Liver (tissue), 4 donors: ENCODE measurements around the gene IGFL1. TPM values are rescaled to one million over a fixed set of nuclear protein-coding genes. Genes with fewer than 3 reads are reported as not detected.

ENCODE experiments used
- HNF4G ChIP-seq: IDR thresholded peaks from 2 replicates; pipeline ENCODE4 v1.6.1; 2016; ENCODE audit warnings: antibody characterized with exemption
- NR2F2 ChIP-seq: IDR thresholded peaks from 2 replicates; pipeline ENCODE4 v1.6.1; 2016; ENCODE audit warnings: antibody characterized with exemption
- polyA plus RNA-seq, 2 donors: library from polyadenylated mRNA; stranded (reverse) in 1 of 2; unstranded in 1 of 2; fragments of 200-250 nt in 1 of 2; fragments of >200 nt in 1 of 2; fragmentation: Nextera tagmentation in 1 of 2; extraction: Ambion mirVana in 1 of 2; gene quantifications; one replicate each; pipeline versions ENCODE4 v1.2.1 to v1.2.3, GENCODE V29; 2013 to 2015
- total RNA-seq, 2 donors: library from RNA; depleted of rRNA; stranded (reverse); fragments of >200 nt; gene quantifications; one replicate each; pipeline ENCODE4 v1.2.3, GENCODE V29; 2014
- donor health status: healthy.
- donor health status: healthy.
- donor health status: healthy.

Gene IGFL1
- total and polyA plus RNA-seq, 4 donors: not detected

DNA sequence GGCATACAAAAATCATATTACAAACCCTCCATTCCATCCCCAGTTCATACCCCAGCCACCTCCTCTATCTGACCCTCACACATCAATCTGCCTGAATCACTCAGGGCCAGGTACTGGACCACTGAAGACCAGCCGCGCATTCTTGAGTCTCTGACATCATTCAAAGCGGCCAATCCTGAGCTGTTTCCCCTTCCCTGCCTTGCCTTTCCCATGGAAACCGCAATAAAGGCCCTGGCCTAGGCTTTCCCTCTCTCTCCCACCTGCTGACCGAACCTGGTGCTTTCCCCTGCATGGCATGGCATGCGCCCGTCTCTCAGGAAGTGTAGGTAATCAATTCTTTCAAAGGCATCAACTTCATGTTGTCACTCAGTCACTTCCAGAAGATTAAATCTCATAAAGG lies 49.6 kb downstream of the IGFL1 start (continued):
- TF ChIP-seq HNF4G (no peak), NR2F2 (no peak)

Other genes with a start within 250 kb of the IGFL1 start
- gene CCDC61, start 234.3 kb upstream of the IGFL1 start, total RNA-seq: 1 to 10 TPM; 2.6 to 3.1 TPM
- gene CCDC61, start 234.3 kb upstream of the IGFL1 start, polyA plus RNA-seq: 1 to 10 TPM; 1.7 to 6.3 TPM
- 10 to 100 TPM in 1 of 2 donors, under 1 TPM in 1; 0.25 to 13.9 TPM for gene PGLYRP1, start 206.7 kb upstream of the IGFL1 start, total RNA-seq
- gene PGLYRP1, start 206.7 kb upstream of the IGFL1 start, polyA plus RNA-seq: 1 to 10 TPM in 1 of 2 donors, under 1 TPM in 1; 0.31 to 1.2 TPM
- gene IGFL4, start 188.7 kb upstream of the IGFL1 start, total RNA-seq: not detected
- not detected for gene IGFL4, start 188.7 kb upstream of the IGFL1 start, polyA plus RNA-seq
- gene IGFL3, start 105.1 kb upstream of the IGFL1 start, total RNA-seq: not detected
- not detected for gene IGFL3, start 105.1 kb upstream of the IGFL1 start, polyA plus RNA-seq
- gene IGFL2, start 81.5 kb upstream of the IGFL1 start, total RNA-seq: under 1 TPM in 1 of 2 donors, not detected in 1; 0.08 TPM
- not detected for gene IGFL2, start 81.5 kb upstream of the IGFL1 start, polyA plus RNA-seq
- 10 to 100 TPM in 1 of 2 donors, 1 to 10 TPM in 1; 5.7 to 20.5 TPM for gene HIF3A, start 67.3 kb downstream of the IGFL1 start, total RNA-seq
- gene HIF3A, start 67.3 kb downstream of the IGFL1 start, polyA plus RNA-seq: 1 to 10 TPM; 2.2 to 7.9 TPM
- gene PPP5C, start 117.3 kb downstream of the IGFL1 start, total RNA-seq: 10 to 100 TPM; 28.1 to 50.5 TPM
- gene PPP5C, start 117.3 kb downstream of the IGFL1 start, polyA plus RNA-seq: 10 to 100 TPM; 19.0 to 28.6 TPM
- 1 to 10 TPM in 1 of 2 donors, under 1 TPM in 1; 0.75 to 5.9 TPM for gene CCDC8, start 183.8 kb downstream of the IGFL1 start, total RNA-seq
- under 1 TPM; 0.18 to 0.48 TPM for gene CCDC8, start 183.8 kb downstream of the IGFL1 start, polyA plus RNA-seq
- gene PNMA8C, start 199.2 kb downstream of the IGFL1 start, total RNA-seq: under 1 TPM in 1 of 2 donors, not detected in 1; under 0.01 TPM
- gene PNMA8C, start 199.2 kb downstream of the IGFL1 start, polyA plus RNA-seq: not detected
- under 1 TPM; 0.17 to 0.93 TPM for gene PNMA8A, start 241.8 kb downstream of the IGFL1 start, total RNA-seq
- under 1 TPM in 1 of 2 donors, not detected in 1; 0.22 TPM for gene PNMA8A, start 241.8 kb downstream of the IGFL1 start, polyA plus RNA-seq